Measurements from ENCODE around the gene PRKN.

GRCh38 chr6:162435071-162435470, 292.5 kb downstream of the PRKN start:
- TF ChIP-seq EZH2 (IDR thresholded peaks at IDR 0.05; ENCODE audit: insufficient read depth, poor library complexity, severe bottlenecking): no peak
- no peak for TF ChIP-seq EZH2phosphoT487 (IDR thresholded peaks at IDR 0.05; ENCODE audit: insufficient read depth, low read depth)
